Activated CD4-positive, alpha-beta T cell treated with anti-CD3 and anti-CD28 coated beads, Interleukin-2, Interleukin-4, amounts not matched to agents 100 ng/mL and 50 ng/mL, durations not matched to agents 16 hours and 8 hours (primary cell): ENCODE data around the gene FYN.

ENCODE experiments used
- DNase-seq: peaks from one replicate; pipeline ENCODE4 v3.0.0-alpha.2; 2020; ENCODE audit warnings: low spot score

The FYN gene

DNA sequence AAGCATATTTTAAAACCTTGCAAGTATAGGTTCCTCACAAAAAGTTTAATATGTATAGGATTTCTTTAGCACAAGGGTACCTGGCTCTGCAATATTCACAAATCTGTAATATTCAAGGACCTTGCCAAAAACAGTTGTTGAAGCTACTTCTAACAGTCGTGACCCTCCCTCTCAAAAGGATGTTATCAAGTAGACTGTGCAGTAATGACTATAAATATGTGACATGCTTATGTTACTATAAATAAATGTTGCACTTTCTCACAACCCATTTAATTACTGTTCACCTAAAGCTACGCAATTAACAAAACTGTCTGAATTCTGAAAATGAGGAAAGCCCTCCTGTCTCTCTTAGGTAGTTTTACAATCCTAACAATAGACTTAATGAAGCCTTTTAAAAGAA lies 41.8 kb downstream of the FYN start:
- no peak for DNase-seq

DNA sequence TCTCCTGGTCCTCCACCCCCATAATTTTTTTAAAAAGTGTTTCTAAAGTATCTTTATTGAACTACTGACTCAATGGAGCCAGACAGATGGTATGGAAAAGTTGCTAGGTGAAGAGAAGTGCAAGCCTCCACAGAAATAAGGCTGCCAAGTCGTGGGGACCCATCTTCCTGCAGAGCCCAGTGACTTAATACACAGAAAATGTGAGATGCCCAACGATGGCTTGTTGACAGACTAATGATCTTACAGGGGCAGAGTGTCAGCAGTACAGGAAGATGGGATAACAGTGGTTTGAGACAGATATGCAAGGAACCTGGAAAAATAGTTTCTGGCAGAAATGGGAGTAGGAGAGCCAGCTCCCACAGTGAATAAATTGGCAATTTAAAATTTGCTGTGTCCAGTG lies 43.3 kb downstream of the FYN start:
- no peak for DNase-seq

DNA sequence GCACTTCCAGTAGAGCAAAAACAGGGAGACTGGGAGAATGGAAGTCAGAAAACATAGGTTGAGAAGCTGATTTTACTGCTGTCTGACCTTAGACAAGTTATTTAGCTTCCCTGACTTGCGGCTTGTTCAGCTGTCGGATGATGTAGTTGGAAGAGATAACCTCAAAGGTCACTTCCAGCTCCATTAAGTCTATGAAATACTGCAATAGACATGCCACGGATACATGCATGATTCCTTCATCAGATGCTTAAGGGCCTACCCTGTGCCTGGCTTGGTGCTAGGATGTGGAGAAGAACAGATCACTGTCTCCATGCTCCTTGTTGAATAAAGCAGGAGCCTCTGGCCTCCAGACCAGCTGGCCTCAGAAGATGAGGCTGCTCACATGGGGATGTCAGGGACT lies 43.7 kb downstream of the FYN start:
- DNase-seq = no peak

DNA sequence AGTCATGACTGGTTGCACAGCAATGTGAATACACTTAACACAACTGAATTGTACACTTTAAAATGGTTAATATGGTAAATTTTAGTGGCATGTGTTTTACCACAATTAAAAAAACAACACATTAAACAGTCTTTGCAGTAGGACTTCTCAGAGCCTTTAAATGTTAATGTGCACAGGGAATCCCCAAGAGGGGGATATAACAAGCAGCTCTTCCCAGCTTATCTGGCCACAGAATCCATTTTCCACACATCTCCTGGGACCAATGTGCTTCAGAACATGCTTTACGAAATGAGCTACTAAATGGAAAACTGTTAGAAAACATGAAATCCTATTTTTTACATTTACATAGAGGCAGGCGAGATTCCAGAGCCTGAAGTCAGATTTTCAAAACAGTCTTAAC lies 44.4 kb downstream of the FYN start:
- DNase-seq = no peak

DNA sequence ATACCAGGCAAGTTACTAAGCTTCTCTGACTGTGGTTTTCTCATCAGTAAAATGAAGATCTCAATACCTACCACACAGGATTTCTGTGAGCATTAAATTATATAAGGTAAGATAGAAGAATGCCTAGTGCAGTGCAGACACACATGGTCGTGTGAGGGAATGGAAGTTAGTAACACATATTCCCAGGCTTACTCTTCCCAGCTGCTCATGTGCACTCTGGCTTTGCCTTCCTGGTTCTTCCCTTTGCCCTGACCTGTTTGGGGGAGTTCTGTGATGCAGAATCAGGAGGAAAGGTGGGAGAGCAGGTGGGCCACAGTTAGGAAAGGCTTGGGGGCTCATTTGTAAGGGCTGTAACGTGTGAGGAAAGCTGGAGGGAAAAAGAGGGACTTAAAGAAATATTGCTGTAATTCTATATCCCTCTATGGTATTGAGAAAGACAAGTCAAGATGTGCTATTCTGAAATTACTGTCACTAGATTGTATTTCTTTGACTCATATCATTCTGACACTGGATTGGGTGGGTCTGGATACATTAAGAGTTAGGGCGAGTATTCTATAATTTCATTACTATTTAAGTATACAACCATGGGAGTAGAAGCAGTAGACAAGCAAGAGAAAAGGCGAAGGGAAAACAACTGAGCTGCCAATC lies 47.7 kb downstream of the FYN start:
- no peak for DNase-seq

DNA sequence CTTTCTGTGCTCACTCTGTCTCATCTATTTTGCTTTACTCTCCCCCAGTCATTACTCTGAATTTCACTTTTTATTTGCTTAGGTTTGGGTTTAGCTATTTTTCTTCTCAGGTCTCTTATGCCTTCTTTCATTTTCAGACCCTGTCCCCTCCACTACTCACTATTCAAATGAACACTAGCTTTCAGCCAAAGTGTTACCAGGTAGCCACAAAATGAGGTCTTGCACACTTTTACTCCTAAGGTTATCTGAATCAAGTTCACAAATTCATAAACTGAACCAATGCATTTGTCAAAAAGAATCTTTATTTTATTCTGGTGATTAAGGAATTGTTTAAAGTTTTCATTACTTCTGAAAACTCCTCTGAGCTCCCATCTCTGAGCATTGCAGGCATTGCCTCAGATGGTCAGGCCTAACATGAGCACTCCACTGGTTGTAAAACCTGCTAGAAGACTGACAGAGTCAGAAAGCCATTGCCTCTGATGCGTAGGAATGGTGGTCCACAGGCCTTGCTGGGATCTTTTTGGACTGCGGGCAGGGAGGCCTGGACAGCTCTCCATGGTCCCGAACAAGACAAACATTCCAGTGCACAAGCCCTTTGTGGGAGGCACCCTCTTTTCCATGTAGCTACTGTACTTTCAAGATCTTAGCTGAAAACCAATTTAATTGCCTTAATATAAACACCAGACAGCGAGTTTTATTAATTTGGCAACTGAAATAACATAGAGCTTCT lies 48.5 kb downstream of the FYN start:
- DNase-seq = peak; percentile 59

DNA sequence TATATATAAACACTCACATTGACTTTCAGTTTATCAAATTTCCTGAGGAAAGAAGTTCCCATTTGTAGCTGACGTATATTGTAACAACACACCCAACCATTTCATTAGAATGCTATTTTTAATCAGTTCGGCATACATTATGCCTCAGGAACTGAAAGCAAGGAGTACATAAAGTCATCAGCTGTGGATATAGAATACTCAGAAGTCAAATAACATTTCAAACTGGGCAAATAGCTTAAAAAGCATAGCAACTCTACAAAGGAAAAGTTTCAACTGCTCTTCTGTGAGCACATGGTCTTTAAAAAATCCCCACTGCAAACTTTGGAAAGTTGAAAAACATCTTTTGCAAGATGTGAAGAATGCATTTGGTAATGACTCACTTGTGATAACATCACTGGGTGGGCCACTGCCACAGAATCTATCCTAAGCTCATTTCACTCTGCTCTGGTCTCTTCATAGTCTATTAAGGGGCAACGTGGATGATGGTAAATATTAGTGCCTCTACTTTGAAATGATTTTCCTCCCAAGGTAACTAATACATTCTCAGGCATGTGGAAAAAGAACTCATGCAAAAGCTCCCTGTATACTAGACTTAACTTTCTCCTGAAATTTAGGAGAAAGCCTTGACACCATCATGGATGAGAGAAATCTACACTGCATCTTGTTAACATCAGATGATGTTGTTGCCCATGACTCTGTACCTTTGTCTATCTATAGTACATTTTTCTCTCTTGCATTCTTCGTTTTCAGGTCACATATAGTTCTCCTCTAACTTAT lies 49.2 kb downstream of the FYN start:
- DNase-seq = peak; percentile 60

DNA sequence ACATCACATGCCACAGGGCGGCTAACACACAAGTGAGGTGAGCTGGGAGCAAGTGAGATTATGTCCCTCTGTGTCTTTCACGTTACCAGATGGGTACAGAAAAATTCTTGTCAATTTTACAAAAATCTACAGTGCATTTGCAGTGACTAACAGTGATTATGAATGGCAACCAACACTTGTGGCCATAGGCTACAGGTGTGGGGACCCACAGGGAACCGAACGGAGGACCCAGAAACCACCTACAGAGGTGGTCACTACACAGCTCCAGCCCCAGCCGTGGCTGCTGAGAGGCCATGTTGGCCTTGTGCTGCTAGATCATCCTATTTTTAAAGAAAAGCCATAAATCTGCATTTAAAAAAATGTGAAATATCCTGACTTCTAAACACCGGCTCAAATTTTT lies 50.2 kb downstream of the FYN start:
- DNase-seq = no peak

DNA sequence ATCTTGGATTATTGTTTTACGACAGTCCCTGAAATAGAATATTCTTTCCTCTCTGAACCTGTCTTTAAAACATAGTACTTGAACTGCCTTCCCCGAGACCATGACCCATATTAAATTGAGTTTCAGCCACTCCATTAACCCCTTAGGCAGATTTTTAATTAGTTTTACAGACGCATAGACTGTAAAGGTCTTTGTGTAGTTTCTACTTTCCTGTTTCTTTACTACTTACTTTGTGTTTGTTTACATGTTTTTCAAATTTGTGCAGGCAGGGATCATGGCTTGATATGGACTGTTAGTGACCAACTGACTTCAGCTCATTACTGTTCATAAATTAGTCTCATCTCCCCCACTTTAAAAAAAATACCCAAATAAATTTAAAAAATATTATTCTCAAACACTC lies 53.8 kb downstream of the FYN start:
- DNase-seq = no peak

DNA sequence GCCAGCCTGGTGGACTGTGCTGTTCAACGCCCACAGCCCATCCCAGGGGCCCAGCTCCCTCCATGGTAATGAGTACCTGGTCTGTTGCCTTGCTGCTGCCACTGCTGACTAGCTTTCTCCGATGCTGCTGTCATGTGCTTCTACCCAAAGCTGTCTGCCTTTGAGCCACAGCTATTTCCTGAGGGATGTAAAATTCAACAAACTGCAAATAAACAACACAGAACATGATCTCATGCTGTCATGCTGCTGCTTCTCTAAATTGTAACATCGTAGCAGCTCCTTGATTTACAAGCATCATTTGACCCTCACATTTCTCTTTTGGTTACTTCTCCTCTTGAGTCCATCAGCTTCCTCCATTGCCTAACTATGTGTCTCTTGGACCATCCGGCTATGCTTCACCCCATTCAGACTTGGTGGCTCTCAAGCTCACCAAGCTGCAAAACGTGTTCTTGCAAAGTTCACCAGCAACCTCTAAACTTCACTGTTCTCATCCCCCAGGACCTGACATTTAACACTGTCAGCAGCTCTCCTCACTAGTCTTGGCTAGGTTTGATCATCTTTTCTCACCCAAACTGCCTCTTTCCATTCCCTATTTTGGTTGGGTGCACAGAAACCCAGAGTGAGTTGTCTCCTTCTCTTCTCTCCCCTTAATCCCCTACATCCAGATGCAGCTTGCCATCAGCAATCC lies 54.6 kb downstream of the FYN start:
- DNase-seq = no peak

DNA sequence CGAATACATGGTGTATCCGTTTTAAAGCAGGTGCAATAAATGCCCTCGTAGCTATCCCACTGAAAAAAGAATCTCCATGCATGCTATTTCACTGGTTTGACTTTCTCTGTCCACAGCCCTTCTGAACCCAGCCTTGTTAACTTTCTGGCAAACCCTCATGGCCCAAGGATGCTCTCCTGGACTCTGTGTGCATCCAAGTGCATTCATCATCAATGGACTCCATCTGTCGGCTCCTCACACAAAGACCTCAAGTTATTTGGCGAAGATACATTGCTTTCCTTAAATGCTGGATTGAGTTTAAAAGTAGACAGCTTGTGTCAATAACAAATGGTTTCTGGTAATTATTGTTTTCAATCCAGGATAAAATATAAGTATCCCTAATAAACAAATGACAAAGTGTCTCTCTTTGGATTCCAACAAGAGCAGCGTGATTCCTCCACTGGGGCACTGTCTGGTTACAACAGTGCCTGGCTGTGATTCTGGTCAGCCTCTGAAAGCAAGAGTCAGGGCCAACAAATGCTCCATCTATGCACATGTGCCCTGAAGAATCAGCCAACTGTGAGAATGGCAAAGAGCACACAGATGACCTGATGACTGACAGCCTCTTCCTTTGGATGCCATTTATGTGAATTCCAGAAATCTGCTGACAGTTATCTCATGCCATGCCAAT lies 55.7 kb downstream of the FYN start:
- no peak for DNase-seq

DNA sequence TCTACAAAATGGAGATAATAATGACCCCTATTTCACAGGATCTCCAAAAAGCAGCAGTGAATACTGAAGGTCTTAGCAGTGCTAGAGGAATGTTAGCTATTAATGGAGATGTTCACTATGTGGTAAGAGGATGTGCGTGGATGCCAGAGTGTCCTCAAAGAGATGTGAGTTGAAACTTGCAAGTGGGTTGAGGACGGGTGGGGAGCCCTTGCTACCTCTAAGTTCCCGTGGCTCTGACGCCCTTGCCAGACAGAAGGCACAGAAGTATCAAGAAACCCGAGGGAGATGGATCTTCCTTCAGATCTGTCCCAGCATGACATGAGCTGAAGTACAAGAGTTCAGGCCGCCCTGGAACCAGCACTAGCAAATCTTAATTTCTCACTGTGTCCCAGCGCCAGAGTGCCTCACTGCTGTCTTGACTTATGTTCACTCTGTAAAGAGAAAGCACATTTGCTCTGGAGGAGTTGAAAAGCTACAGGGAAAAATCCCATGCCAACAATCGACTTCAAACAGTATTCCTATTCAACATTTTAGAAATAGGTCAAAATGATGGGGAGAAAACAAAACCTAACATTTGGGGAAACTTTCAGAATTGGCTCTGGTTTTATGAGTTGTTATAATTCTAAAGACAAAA lies 59.5 kb downstream of the FYN start:
- no peak for DNase-seq

DNA sequence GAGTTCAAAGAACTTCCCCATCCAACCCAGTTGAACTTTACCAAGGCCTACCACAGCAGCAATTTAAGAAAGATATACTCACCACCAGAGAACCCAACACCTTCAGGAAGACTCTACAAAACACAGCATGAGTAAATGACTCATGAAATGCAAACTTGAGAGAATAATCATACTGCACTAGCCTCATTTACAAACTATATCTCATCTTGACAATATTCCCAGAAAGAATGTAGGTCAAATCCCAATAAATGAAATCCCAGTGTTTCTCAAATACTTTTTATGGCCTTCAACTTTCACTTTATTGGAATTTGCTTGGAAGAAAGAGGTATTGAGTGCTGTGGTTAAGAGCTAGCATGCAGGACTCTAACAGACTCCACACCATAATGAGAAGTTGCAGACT lies 60.0 kb downstream of the FYN start:
- DNase-seq = no peak

DNA sequence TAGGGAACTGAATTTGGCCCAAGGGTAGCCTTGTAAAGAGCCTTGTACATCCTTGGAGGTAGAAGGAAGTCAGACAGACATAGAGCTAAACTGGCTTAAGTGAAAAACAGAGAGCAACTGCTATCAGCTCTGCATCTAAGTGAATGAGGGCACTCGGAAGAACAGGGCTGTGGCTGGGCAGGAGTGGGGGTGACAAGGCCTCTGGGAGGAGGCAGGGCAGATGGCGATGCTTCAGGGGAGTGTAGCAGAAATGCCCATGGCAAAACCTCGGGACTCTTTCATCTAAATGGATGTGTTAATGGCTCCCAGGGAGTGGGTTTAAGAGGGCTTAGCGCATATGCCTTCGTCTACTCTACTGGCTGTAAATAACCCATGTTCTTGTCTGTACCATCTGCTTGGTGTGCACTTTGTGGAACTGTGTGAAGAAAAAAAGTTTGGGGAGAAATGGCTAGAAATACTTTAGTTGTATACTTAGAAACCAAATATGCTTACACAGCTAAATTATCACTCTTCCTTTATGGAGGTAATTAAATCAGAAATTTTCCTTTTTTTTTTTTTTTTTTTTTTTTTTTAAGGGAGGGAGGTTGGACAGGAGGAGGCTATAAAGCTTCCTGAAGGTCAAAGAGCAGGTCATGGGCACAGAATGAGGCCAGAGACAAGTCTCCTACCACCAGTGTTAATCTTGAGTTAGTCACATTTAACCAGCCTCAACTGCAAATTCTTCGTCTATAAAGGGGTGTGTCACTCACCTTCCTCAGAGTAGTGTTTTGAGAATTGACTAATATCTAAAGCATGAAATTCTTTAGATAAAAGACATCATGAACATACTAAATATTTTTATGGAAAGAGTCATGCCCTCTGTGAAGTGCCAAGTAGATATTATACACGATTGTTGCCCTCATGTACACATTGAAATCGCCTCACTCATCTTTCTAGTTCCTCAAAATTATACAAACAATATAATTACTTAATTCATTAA lies 60.9 kb downstream of the FYN start:
- DNase-seq = no peak

DNA sequence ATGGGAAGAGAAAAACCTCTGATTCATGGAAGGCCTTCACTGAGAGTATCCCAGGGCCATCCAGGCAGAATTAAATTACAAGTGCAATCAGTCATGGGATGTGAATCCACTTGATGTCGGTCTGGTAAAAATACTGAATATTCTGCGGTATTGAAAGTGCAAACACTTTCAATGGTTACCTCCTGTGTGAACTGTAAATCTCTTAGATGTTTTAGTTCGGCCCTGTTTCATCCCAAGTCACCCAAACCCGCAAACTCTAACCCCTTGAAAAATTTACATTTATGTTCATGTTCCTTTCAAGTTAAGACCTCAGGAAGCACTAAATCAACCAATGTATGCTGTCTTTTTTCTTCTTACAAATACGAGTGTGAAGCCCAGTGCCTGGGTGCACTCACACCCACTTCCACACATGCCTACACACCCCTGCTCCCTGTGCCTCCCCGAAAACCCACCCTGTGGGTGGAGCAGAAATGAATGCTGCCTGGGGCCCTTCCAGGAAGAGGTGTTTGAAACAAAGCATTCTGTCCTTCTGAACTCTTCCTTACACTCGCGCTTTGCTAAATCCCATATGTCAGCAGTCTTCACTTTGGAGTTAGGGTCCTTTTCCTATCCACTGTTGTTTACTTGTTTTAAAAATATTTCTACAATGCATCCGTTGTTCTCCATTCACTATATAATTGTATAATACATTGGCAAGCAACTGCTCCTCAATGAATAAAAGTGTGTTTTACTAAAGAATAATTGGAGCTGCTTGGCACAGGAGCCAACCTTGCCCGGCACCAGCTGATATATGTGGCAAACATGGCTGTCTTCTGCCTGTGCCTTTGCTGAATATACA lies 62.7 kb downstream of the FYN start:
- no peak for DNase-seq

DNA sequence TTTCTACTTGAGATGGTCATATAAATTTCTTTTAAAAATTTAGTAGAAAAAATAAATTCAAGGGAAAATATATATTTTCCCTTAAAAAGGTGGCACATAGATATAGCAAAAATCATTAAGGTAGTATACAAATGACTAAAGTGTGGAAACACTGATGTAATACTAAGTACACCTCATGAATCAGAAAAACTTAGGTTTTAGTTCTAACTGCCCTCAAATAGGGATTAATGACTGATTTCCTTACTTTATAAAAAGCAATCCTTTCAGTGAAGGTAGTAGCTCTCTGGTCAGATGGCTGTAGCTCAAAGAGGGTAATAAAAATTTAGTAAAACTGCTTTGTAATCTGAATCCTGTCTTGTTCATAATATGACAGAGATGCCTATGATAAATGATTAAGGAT lies 63.5 kb downstream of the FYN start:
- no peak for DNase-seq

DNA sequence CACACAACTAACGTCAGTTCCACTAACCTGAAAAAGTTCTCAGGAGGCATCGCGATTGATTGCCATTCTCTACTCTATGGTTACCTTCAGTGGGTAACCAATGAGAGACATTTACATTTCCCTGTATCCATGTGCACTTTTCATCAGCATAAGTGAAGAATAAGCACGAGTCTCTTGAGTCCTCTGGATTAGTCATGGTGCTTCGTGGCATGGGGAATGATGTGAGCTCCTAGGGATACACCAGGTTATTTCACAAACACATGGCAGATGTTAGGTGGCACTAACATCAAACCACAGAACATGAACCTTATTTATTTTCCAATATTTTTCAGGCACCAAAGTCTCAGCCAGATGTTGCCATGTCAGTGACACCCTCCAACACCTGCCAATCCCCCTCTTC lies 64.0 kb downstream of the FYN start:
- DNase-seq = no peak

DNA sequence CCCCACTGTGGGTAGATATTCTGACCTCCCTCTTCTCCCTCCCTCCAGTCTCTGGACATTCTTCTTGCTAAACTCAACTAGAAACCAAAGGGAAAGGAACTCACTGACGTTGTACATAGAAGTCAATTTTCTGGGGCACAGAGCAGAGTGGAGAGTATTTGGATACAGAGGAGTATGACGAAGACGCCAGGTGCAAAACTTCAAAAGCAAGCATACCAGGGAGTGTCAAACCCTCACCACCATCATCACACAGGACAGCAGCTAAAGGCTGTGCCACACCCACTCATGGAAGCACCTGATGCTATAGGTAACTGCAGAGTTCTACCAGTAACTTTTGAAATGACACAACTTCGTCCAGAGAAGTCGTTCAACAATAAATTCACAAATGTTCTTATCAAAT lies 64.8 kb downstream of the FYN start:
- DNase-seq = no peak
